GM18526 (cell line): ENCODE measurements around the gene POLR2H.

ENCODE experiments used
- POLR2A ChIP-seq: IDR thresholded peaks from 3 replicates; pipeline ENCODE4 v1.6.1; 2011; ENCODE audit not compliant: insufficient read length; ENCODE audit errors: extremely low read depth

The POLR2H gene

DNA sequence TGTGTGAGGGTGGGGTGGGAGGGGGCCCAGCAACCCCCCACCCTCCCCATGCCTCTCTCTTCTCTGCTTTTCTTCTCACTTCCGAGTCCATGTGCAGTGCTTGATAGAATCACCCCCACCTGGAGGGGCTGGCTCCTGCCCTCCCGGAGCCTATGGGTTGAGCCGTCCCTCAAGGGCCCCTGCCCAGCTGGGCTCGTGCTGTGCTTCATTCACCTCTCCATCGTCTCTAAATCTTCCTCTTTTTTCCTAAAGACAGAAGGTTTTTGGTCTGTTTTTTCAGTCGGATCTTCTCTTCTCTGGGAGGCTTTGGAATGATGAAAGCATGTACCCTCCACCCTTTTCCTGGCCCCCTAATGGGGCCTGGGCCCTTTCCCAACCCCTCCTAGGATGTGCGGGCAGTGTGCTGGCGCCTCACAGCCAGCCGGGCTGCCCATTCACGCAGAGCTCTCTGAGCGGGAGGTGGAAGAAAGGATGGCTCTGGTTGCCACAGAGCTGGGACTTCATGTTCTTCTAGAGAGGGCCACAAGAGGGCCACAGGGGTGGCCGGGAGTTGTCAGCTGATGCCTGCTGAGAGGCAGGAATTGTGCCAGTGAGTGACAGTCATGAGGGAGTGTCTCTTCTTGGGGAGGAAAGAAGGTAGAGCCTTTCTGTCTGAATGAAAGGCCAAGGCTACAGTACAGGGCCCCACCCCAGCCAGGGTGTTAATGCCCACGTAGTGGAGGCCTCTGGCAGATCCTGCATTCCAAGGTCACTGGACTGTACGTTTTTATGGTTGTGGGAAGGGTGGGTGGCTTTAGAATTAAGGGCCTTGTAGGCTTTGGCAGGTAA is 16.0 kb upstream of the POLR2H start:
- no peak for TF ChIP-seq POLR2A

DNA sequence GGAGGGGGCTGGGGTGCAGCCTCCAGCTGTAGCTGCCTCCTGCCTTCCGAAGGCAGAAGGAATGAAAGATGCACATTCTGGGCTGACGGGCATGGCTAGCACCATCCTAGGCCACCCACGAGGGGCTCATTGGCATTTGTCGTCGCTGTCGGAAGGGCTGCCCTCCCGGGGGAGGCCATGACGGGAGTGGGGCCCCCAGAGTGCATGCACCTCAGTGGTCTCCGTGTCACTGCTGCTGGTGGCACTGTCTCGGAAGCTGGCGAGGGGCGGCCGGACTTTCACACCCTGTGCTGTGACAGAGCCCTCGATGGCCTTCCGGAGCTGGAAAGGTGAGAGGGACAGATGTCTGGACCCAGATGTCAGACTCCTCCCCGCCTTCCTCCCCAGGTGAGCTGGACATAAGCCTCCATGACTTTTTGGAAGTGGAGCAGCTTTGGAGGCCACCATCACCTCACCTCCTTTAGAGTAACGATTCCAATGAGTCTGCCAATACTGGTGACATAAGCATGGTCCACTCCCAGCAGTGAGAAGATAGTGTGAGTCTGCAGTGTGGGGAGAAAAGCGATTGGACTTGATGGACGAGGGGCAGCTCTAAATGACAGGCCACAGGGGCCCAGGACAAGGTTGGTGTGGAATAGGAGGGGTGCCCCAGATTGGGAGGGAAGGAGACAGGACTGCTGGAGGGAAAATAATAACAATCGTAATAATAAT is 14.9 kb upstream of the POLR2H start:
- no peak for TF ChIP-seq POLR2A

- TF ChIP-seq POLR2A = no peak
Observed at GRCh38 chr3:184347321-184348056, 14.0 kb upstream of the POLR2H start.

DNA sequence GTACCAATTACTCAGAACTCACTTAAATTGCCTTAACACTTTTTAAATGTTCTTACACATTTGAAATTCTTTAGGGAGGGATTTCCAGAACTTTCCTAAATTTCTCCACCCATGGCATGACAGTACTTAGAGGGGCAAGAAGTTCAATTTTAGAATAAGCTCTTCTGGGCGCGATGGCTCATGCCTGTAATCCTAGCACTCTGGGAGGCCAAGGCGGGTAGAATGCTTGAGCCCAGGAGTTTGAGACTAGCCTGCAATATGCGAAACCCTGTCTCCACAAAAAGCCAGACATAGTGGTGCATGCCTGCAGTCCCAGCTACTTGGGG is 13.5 kb upstream of the POLR2H start:
- no peak for TF ChIP-seq POLR2A

DNA sequence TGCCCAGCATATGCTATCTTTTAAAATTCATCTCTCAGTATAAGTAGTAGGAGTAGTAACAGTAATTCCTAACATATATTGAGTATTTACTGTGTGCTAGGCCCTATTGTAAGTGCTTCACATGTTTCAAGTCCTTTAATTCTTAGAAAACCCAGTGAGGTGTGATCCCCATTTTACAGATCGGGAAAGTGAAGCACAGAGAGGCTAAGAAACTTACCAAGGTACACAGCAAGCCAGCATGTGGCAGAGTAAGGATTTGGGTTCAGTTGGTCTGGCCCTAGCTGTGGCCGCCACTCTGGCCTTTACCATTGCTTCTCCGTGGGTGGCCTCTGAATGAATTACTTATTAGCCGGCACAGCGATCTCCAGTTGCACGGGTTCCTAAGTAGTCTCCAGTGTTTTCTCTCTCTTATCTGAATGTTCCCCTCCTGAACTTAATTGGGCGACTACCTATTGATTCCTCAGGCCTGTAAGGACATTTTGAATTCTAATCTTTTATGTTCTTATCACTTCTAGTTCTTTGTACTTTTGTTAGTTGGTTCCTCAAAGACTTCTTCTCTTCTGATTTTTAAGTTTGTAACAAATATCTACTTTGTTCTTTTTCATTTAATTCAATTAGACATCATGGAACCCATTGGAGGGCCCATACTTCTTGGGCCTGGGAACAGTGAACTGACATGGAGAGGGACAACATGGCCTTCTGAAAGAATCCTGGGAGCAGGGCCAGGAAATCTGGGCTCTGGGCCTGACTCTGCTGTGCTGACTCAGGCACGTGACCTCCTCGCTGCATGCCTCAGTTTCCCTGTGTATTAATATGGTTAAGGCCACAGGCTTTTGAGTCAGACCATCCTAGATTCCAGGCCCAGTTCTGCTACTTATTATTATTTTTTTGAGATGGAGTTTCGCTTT is 11.7 kb upstream of the POLR2H start:
- TF ChIP-seq POLR2A = no peak

GRCh38 chr3:184350618-184351017 is 10.9 kb upstream of the POLR2H start:
- TF ChIP-seq POLR2A = no peak

- no peak for TF ChIP-seq POLR2A
Observed at GRCh38 chr3:184351511-184352148, 9.9 kb upstream of the POLR2H start.

DNA sequence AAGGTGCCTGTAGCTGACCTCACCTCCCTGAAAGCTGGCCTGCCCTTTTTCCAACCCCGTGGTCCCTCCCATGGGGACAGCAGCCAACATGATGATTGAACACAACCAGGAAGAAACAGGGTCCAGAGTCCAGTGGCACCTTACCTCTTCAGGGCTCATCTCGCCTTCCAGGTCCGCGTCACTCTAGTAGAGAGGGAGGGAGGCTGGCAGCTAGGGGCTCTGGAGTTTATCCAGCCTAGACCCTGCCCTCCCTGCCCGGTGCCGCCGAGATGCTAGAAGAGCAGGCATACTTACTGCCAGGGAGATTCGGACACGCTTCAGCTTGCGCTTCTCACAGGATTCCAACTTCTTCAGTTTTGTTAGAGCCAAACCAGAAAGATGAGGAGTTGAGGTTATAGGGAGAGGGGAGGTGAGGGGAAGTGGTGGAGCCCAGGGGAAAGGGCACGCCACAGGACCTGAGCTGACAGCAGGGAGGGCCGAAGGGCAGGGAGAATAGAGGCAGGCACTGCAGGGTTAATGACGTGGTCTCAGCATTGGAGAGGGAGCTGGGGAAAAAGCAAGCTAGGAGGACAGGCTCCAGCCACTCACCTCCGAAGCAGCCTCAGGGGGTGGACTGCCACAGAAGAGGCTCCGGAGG is 9.2 kb upstream of the POLR2H start:
- no peak for TF ChIP-seq POLR2A

GRCh38 chr3:184352897-184353545 is 8.5 kb upstream of the POLR2H start:
- no peak for TF ChIP-seq POLR2A

DNA sequence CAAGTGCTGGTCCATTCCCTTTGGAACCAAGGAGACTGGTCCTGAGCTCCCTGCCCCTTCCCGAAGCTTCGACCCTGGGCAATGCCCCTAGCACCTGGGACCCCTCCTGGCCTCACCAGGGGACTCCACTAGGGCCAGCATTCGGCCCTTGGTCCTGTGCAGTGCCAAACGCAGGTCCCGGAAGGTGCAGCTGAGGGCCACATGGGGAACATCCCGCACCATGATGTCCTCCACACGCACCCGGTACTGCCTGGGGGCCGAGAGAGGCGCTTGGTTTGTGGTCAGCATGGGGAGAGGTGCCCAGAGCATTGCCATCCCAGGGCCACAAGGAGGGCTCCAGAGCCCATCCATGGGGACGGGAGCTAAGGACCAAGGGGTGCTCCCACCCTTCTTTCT is 8.0 kb upstream of the POLR2H start:
- no peak for TF ChIP-seq POLR2A

- TF ChIP-seq POLR2A = no peak
Observed at GRCh38 chr3:184354121-184354728, 7.3 kb upstream of the POLR2H start.

DNA sequence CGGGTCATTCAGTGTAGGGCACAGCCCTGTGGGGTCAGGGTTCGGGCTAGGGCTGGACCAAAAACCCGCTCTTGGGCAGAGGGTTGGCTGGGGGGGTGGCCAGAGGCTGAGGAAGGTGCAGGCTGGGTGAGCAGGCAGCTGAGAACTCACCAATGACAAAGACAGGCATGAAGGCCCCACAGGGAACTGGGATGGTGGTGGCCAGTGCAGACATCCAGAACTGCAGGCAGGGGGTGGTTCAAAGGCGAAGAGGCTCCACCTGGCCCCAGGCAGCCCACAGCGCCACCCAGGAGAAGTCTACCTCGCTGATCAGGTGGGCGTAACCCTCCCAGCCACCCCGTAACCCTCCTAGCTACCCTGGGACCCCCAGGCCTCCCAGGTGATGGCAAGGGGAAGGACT is 6.8 kb upstream of the POLR2H start:
- no peak for TF ChIP-seq POLR2A

- TF ChIP-seq POLR2A = no peak
Observed at GRCh38 chr3:184355261-184356040, 6.1 kb upstream of the POLR2H start.
